ENCODE data around the gene GAST. TPM values are rescaled to one million over a fixed set of nuclear protein-coding genes. Genes with fewer than 3 reads are reported as not detected.

GAST gene
- total and polyA plus RNA-seq, 2 of the 13 experiments (the other 11 are each of a cell fraction or from before 2014, with no cell fraction given): 0.32 to 0.42 TPM

DNA sequence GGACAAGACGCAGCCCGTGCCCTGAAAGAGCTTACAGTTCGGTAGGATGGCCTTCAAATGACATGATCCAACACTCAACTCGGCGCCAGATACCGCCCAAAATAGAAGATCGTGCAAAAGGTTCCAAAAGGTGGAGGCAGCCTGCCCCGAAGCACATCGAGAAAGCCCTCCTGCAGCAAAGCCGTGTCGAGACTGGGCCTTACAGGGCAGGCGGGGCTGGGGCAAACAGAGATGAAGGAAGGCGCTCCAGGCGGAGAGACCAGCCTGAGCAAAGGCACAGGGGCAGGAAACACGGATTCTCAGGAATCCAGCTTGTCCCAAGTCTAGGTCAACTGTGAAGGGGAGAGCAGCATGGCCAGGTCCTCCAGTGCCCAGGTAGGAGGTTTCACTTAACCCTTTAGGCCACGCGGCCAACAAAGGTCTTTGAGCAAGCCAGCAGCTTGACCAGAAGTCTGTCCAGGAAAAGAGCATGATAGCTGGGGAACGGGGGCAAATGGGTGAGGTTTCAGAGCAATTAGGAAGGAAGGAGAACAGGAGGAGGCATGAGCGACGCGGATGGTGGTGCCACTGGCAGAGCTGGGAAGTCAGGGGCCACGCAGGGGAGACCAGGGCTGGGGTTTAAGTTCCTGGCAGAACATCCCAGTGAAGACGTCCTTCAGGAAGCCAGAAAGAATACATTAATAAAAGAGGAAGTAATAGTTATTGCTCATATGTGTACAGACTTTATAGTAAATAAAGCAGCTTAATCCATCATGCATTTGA is 44.7 kb upstream of the GAST start (continued):
- no peak for TF ChIP-seq SRSF9 (IDR thresholded peaks at IDR 0.05; ENCODE audit: borderline replicate concordance, insufficient read depth, low read depth, low read length, poor library complexity, severe bottlenecking)
- TF ChIP-seq CBX5 (CRISPR knock-in tag; IDR thresholded peaks at IDR 0.05; ENCODE audit: borderline replicate concordance): no peak
- no peak for TF ChIP-seq NR1H2 (CRISPR knock-in tag; IDR thresholded peaks at IDR 0.05; ENCODE audit: borderline replicate concordance, low read depth)

DNA sequence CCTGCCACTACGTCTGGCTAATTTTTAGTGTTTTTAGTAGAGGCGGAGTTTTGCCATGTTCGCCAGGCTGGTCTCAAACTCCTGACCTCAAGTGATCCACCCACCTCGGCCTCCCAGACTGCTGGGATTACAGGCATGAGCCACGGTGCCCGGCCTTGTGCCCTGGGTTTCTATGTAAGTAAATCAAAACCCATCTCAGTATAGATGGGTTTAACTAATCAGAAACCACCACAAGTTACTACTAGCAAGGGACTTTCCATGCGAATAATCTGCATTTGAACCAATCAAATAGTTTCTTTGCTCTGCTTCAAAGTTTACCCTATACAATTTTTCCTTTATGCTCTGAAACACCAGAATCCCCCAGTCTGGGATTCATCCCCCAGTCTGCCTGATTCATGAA is 40.0 kb upstream of the GAST start:
- DNase-seq (ENCODE audit: low spot score): no peak
- intact Hi-C loops (cut with micrococcal nuclease; ENCODE audit: unreplicated experiment) (no loop called here), in situ Hi-C loops (cut with HindIII; ENCODE audit: extremely low pct_ligation_motif_present, low pct_unique_long_range_greater_than_20kb) (no loop called here)
- no peak overlapping the region for H3K9ac ChIP-seq (ENCODE audit: insufficient read depth, low read depth, low read length)
- H3K9me3 ChIP-seq (ENCODE audit: low read length): no peaks in the 10 kb centered on the region
- peaks cover 45% of the 10 kb centered on the region for H3K4me1 ChIP-seq (ENCODE audit: insufficient read depth, low read length)
- no peak for FAIRE-seq
- peaks cover 0 to 5% of the 10 kb centered on the region in 2 experiments; a peak in 2 of 5 replicates for H3K27me3 ChIP-seq (ENCODE audit: control insufficient read depth in 1 of 2, insufficient read depth in 2 of 2, low read length in 2 of 2)
- ATAC-seq: no peak
- no peaks in the 10 kb centered on the region for H4K20me1 ChIP-seq (ENCODE audit: insufficient read depth, low read length)
- WGBS (ENCODE audit: low lambda C conversion rate): 28% methylated on average over 7 of the region's 7 CpGs
- no peak overlapping the region for H3K27ac ChIP-seq (ENCODE audit: extremely low read length, insufficient read depth, low read length)
- ChIA-PET POLR2A (interaction anchor here (2.3 kb wide), 1 partner anchor 17 kb away, joined by 14 read pairs; the partner anchor contains the start of gene EIF1), CTCF (ENCODE audit: low intra/inter-chr PET ratio, low total read pairs) (interaction anchor here (1.3 kb wide), 1 partner anchor 23 kb away, joined by 3 read pairs; no protein-coding TSS in a partner anchor)
- no peak overlapping the region for H2AFZ ChIP-seq (ENCODE audit: low read length)
- H3K79me2 ChIP-seq (ENCODE audit: insufficient read depth, low read length): no peaks in the 10 kb centered on the region
- BruUV-seq (replicated peaks): no TSS peak
- no peak overlapping the region for H3K4me2 ChIP-seq (ENCODE audit: low read depth, low read length)
- no peaks in the 10 kb centered on the region for H3K36me3 ChIP-seq (replicated peaks in 1 of 2; ENCODE audit: control insufficient read depth in 1 of 2, insufficient read depth in 2 of 2, low read length in 2 of 2)
- H3K4me3 ChIP-seq (replicated peaks in 1 of 3; ENCODE audit: insufficient read depth in 1 of 3, low read depth in 2 of 3, low read length in 3 of 3): no peak overlapping the region
- TF ChIP-seq, protein P1, sequence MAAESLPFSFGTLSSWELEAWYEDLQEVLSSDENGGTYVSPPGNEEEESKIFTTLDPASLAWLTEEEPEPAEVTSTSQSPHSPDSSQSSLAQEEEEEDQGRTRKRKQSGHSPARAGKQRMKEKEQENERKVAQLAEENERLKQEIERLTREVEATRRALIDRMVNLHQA (CRISPR knock-in tag; IDR thresholded peaks at IDR 0.05): no peak
- TF ChIP-seq, protein P2, sequence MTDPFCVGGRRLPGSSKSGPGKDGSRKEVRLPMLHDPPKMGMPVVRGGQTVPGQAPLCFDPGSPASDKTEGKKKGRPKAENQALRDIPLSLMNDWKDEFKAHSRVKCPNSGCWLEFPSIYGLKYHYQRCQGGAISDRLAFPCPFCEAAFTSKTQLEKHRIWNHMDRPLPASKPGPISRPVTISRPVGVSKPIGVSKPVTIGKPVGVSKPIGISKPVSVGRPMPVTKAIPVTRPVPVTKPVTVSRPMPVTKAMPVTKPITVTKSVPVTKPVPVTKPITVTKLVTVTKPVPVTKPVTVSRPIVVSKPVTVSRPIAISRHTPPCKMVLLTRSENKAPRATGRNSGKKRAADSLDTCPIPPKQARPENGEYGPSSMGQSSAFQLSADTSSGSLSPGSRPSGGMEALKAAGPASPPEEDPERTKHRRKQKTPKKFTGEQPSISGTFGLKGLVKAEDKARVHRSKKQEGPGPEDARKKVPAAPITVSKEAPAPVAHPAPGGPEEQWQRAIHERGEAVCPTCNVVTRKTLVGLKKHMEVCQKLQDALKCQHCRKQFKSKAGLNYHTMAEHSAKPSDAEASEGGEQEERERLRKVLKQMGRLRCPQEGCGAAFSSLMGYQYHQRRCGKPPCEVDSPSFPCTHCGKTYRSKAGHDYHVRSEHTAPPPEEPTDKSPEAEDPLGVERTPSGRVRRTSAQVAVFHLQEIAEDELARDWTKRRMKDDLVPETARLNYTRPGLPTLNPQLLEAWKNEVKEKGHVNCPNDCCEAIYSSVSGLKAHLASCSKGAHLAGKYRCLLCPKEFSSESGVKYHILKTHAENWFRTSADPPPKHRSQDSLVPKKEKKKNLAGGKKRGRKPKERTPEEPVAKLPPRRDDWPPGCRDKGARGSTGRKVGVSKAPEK (CRISPR knock-in tag; IDR thresholded peaks at IDR 0.05; ENCODE audit: borderline replicate concordance): no peak
- TF ChIP-seq NFKB2 (CRISPR knock-in tag; IDR thresholded peaks at IDR 0.05; ENCODE audit: borderline replicate concordance) (no peak), NCOA5 (CRISPR knock-in tag; IDR thresholded peaks at IDR 0.05) (no peak), ZBTB20 (CRISPR knock-in tag; IDR thresholded peaks at IDR 0.05; ENCODE audit: borderline replicate concordance, low read depth) (no peak), MTA3 (CRISPR knock-in tag; IDR thresholded peaks at IDR 0.05) (no peak), ONECUT2 (CRISPR knock-in tag; IDR thresholded peaks at IDR 0.05) (no peak), ZNF484 (CRISPR knock-in tag; IDR thresholded peaks at IDR 0.05; ENCODE audit: borderline replicate concordance, low read depth) (no peak), EEA1 (CRISPR knock-in tag; IDR thresholded peaks at IDR 0.05; ENCODE audit: borderline replicate concordance) (no peak), EP300 (IDR thresholded peaks at IDR 0.05; ENCODE audit: low read depth in 2 of 2, low read length in 2 of 2) (no peak), EP300 (CRISPR knock-in tag; IDR thresholded peaks at IDR 0.05; ENCODE audit: borderline replicate concordance) (no peak), SP2 (CRISPR knock-in tag; IDR thresholded peaks at IDR 0.05) (no peak), ZNF703 (CRISPR knock-in tag; IDR thresholded peaks at IDR 0.05; ENCODE audit: borderline replicate concordance) (no peak)
- TF ChIP-seq, protein P3, sequence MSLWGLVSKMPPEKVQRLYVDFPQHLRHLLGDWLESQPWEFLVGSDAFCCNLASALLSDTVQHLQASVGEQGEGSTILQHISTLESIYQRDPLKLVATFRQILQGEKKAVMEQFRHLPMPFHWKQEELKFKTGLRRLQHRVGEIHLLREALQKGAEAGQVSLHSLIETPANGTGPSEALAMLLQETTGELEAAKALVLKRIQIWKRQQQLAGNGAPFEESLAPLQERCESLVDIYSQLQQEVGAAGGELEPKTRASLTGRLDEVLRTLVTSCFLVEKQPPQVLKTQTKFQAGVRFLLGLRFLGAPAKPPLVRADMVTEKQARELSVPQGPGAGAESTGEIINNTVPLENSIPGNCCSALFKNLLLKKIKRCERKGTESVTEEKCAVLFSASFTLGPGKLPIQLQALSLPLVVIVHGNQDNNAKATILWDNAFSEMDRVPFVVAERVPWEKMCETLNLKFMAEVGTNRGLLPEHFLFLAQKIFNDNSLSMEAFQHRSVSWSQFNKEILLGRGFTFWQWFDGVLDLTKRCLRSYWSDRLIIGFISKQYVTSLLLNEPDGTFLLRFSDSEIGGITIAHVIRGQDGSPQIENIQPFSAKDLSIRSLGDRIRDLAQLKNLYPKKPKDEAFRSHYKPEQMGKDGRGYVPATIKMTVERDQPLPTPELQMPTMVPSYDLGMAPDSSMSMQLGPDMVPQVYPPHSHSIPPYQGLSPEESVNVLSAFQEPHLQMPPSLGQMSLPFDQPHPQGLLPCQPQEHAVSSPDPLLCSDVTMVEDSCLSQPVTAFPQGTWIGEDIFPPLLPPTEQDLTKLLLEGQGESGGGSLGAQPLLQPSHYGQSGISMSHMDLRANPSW (CRISPR knock-in tag; IDR thresholded peaks at IDR 0.05; ENCODE audit: borderline replicate concordance): no peak

Data from HepG2 (cell line).